Activated CD8-positive, alpha-beta T cell treated with anti-CD3 and anti-CD28 coated beads for 36 hours (primary cell): Measurements from ENCODE around the gene HOTAIR. TPM values are rescaled to one million over a fixed set of nuclear protein-coding genes. Genes with fewer than 3 reads are reported as not detected.

Source experiments
- ATAC-seq: fragments of 200-7000 bp; cut with Tn5 transposase; one replicate; pipeline ENCODE4 v1.10.0; 2021; ENCODE audit warnings: mild to moderate bottlenecking, moderate library complexity
- CTCF ChIA-PET: fragments of 350-600 bp; sonication (Branson Sonifier 250); formaldehyde crosslinking; loops from one replicate; lab custom pipeline; 2021; ENCODE audit warnings: antibody characterized with exemption; lab: Charles Lee
- POLR2A ChIA-PET: fragments of 350-600 bp; sonication (Branson Sonifier 250); formaldehyde crosslinking; loops from one replicate; lab custom pipeline; 2021; ENCODE audit warnings: antibody characterized with exemption; lab: Charles Lee
- DNase-seq: peaks from one replicate; pipeline ENCODE4 v3.0.0-alpha.2; 2020
- H3K27ac Mint-ChIP-seq: one replicate; pipeline ENCODE4 v1.8.0; 2021; ENCODE audit warnings: mild to moderate bottlenecking, mixed read lengths
- H3K27me3 Mint-ChIP-seq: one replicate; pipeline ENCODE4 v1.8.0; 2021; ENCODE audit warnings: mixed read lengths
- H3K36me3 Mint-ChIP-seq: one replicate; pipeline ENCODE4 v1.8.0; 2021; ENCODE audit warnings: low read depth, mixed read lengths
- H3K4me1 Mint-ChIP-seq: one replicate; pipeline ENCODE4 v1.8.0; 2021; ENCODE audit warnings: low read depth, mixed read lengths
- H3K4me3 Mint-ChIP-seq: one replicate; pipeline ENCODE4 v1.8.0; 2021; ENCODE audit warnings: mild to moderate bottlenecking, moderate library complexity, mixed read lengths
- H3K9me3 Mint-ChIP-seq: one replicate; pipeline ENCODE4 v1.8.0; 2021; ENCODE audit warnings: mixed read lengths
- CTCF ChIP-seq: fragments of 200-600 bp; IDR thresholded peaks from one replicate; pipeline ENCODE4 v1.8.0; 2022; ENCODE audit warnings: antibody characterized with exemption, mild to moderate bottlenecking
- intact Hi-C: fragments of 100-400 bp; cut with micrococcal nuclease; formaldehyde crosslinking; loops from one replicate; pipeline ENCODE4 v1.10.0; 2022
- total RNA-seq, 2 experiments: library from RNA; stranded (reverse); gene quantifications; one replicate each; pipeline ENCODE4 v1.2.3, GENCODE V29; 2021

Gene HOTAIR
- total RNA-seq, 2 experiments from 2014 or later: not detected

DNA sequence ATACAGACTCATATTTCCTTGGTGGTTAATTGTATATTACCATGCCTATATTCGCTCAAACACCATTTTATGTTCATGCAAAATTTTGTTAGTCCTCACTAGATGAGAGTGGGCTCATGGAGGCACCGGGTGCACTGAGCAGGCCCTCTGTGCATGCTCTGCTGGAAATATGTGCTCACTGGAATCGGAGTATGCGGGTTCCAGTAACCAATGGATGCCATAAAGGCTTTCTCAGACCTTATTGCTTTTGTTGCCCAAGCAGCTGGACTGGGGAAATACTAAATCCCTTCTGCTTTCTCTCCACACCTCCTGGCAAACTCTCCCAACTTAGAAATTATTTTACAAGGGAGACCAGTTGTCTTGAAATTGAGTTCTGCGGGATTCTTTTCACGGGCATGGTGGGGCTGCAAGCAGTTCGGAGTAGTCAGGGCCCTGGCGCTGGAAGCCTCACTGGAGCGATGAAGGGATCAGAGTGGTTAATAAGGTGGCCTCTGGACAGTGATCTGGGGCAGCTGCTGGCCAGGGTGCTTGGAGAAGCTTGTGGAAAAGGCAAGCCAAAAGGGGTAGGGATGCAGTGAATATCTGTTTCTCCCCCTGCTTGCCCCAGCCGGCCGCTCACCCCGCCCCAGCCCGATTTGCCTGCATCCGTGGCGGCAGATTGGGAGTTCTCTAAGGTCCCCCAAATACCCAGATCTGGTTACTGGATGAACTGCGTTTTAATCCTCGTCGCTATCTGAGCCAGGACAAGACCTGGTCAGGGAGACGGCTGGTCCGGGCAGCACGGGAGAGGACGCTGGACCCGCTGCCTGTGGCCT, 46.0 kb upstream of the HOTAIR start:
- H3K27ac Mint-ChIP-seq: no peak overlapping the region
- H3K36me3 Mint-ChIP-seq: no peaks in the 10 kb centered on the region
- intact Hi-C loops: no loop called here
- ATAC-seq (no peak), DNase-seq (no peak)
- peaks cover 9% of the 10 kb centered on the region for H3K4me1 Mint-ChIP-seq
- POLR2A ChIA-PET: no interaction called here
- H3K4me3 Mint-ChIP-seq: no peak overlapping the region
- CTCF ChIA-PET: interaction anchor here (0.6 to 1.5 kb wide), 2 partner anchors 189 to 196 kb away, joined by 3 read pairs; no protein-coding TSS in a partner anchor
- no peaks in the 10 kb centered on the region for H3K9me3 Mint-ChIP-seq
- TF ChIP-seq CTCF: no peak
- peaks cover 62% of the 10 kb centered on the region for H3K27me3 Mint-ChIP-seq

DNA sequence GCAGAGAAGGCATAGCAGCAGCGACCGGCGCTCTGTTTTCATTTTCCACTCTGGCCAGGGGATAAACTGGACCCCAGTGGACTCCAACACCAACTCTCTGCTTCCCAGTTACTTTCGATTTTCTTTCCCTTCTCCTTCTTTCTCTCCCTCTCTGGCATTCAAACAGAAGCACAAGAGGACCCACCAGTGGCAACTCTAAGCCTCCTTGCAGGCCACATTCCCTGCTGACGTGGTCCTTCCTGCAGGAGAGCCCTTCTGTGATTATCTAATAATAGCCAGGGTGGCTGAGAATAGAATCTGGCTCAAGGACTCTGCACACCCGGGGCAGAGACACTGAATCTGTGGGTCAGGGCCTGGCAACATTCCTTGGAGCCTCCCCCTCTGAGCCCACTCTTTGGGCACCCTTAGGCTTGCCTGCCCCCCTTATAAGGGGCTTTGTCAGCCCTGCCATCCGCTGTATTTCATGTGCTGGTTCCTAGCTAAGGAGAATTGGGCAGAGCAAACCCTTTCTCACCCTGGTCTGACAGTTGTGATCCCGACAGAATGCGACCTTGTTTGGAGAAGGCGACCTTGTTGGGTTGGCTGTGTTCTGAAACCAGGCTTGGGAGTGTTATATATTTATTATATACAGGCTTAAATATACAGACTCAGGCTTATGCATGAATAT, 45.3 kb upstream of the HOTAIR start:
- intact Hi-C loops: no loop called here
- H3K27ac Mint-ChIP-seq: no peak overlapping the region
- peaks cover 64% of the 10 kb centered on the region for H3K27me3 Mint-ChIP-seq
- no peak for DNase-seq
- no peak for ATAC-seq
- no peak overlapping the region for H3K4me3 Mint-ChIP-seq
- no peak for TF ChIP-seq CTCF
- CTCF ChIA-PET: interaction anchor here (1.5 kb wide), 1 partner anchor 189 kb away, joined by 3 read pairs; no protein-coding TSS in a partner anchor
- POLR2A ChIA-PET: no interaction called here
- H3K4me1 Mint-ChIP-seq: peaks cover 9% of the 10 kb centered on the region
- H3K36me3 Mint-ChIP-seq: no peaks in the 10 kb centered on the region
- H3K9me3 Mint-ChIP-seq: no peaks in the 10 kb centered on the region

GRCh38 chr12:54019091-54019811, 44.5 kb upstream of the HOTAIR start:
- Mint-ChIP-seq H3K27ac (no peak overlapping the region), H3K9me3 (no peaks in the 10 kb centered on the region), H3K27me3 (peaks cover 66% of the 10 kb centered on the region), H3K4me3 (no peak overlapping the region), H3K36me3 (no peaks in the 10 kb centered on the region), H3K4me1 (peaks cover 15% of the 10 kb centered on the region)
- DNase-seq (no peak), ATAC-seq (no peak)
- ChIA-PET POLR2A (no interaction called here), CTCF (interaction anchor here (1.4 to 1.5 kb wide), 2 partner anchors 14 to 190 kb away, joined by 3 read pairs; no protein-coding TSS in a partner anchor)
- TF ChIP-seq CTCF: no peak
- intact Hi-C loops: no loop called here

DNA sequence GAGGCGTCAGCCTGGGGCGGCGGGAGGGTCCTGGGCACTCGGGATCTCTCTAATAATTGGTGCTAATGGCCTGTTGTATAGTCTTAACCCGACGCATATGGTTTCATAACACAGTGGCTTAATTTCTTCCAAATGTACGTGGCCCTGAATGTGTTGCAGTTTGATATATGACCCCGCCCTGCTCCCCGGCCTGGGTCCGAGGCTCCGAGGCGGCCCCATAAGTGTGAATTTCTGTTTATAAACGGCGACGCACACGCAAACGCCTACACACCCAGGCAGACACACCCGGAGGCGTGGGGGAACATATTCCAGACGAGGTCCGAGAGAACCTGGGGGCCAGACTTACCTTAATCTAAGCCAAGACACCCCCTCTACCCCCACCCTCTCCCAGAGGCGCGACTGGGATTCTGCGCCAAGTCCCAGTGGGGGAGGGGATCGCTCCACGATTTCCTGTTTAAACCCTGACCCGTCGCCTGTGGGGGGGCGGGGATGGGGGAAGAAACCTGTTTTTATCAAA, 43.8 kb upstream of the HOTAIR start:
- Mint-ChIP-seq H3K9me3 (no peaks in the 10 kb centered on the region), H3K4me1 (peaks cover 15% of the 10 kb centered on the region), H3K36me3 (no peaks in the 10 kb centered on the region), H3K27me3 (peaks cover 67% of the 10 kb centered on the region), H3K27ac (no peak overlapping the region), H3K4me3 (peak overlapping the region; percentile 76)
- ChIA-PET POLR2A (no interaction called here), CTCF (interaction anchor here (1.4 to 3.5 kb wide), 2 partner anchors 13 to 189 kb away, joined by 3 to 23 read pairs; no protein-coding TSS in a partner anchor)
- intact Hi-C loops: no loop called here
- DNase-seq (no peak), ATAC-seq (no peak)
- TF ChIP-seq CTCF: no peak
